ENCODE results near the gene NDRG4.
"Not testable (repeated sequence)": the region's sequence is repeated elsewhere in the genome, so short reads cannot be mapped to it uniquely, and the experiment has no call there.

DNA sequence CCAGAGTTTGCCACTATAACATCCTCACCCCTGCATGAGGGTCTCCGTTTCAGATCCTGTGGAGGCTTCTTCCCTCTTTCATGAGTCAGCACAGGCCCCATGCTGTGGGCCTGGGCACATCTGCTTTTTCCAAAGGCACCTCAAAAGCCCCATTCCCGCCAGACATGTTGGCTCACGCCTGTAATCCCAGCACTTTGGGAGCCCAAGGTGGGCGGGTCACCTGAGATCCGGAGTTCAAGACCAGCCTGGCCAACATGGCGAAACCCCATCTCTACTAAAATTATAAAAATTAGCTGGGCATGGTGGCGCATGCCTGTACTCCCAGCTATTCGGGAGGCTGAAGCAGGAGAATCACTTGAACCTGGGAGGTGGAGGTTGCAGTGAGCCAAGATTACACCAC lies 9.4 kb upstream of the NDRG4 start:
- TF ChIP-seq CTCF, POLR2A (IDR thresholded peaks at IDR 0.05): not testable (repeated sequence)

Data from uterus (tissue), 2 donors.